ENCODE measurements around the gene KRTAP16-1. TPM values are rescaled to one million over a fixed set of nuclear protein-coding genes. Genes with fewer than 3 reads are reported as not detected.
A peak's percentile ranks its signal among the peaks of the same experiment; 100 is the strongest.

The KRTAP16-1 gene
- total and polyA plus RNA-seq, 7 donors, result not detected

DNA sequence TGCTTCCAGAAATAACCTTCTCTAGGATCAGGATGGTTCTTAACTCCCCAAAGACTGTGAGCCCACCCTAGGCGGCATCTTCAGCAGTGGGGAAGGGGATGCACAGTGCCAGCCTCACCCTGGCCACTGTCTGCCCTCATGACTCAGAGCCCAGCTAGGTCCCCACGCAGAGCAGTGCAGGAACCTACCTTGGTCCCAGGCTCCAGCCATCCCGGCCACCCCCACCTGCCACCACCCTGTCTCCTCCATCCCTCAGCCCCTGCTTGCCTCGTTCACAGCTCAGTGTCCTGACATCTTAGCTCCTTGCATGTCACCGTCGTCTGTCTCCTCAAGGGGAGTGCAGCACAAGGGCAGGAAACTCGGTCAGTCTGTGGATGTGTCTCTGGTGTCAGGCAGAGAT is 22.5 kb upstream of the KRTAP16-1 start:
- ATAC-seq (no peak), DNase-seq (no peak)
- H3K27me3 ChIP-seq (ENCODE audit: insufficient read depth in 3 of 3, low read length in 2 of 3), result no peaks in the 10 kb centered on the region
- intact Hi-C loops (cut with DNase I), result no loop called here
- TF ChIP-seq, protein P1, sequence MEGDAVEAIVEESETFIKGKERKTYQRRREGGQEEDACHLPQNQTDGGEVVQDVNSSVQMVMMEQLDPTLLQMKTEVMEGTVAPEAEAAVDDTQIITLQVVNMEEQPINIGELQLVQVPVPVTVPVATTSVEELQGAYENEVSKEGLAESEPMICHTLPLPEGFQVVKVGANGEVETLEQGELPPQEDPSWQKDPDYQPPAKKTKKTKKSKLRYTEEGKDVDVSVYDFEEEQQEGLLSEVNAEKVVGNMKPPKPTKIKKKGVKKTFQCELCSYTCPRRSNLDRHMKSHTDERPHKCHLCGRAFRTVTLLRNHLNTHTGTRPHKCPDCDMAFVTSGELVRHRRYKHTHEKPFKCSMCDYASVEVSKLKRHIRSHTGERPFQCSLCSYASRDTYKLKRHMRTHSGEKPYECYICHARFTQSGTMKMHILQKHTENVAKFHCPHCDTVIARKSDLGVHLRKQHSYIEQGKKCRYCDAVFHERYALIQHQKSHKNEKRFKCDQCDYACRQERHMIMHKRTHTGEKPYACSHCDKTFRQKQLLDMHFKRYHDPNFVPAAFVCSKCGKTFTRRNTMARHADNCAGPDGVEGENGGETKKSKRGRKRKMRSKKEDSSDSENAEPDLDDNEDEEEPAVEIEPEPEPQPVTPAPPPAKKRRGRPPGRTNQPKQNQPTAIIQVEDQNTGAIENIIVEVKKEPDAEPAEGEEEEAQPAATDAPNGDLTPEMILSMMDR (IDR thresholded peaks at IDR 0.05), result no peak
- H3K36me3 ChIP-seq (ENCODE audit: insufficient read depth in 1 of 2, low read depth in 1 of 2), result no peaks in the 10 kb centered on the region
- H3K27ac ChIP-seq, result no peak overlapping the region
- no peaks in the 10 kb centered on the region for H3K9me3 ChIP-seq
- no peak overlapping the region for H3K4me3 ChIP-seq
- H3K4me1 ChIP-seq, result no peaks in the 10 kb centered on the region
- WGBS, 3 donors, result 70 to 75% (median 70%) methylated on average over 7 of the region's 7 CpGs

- H3K4me1 ChIP-seq, result no peaks in the 10 kb centered on the region
- ATAC-seq (peak; percentile 47 to 67 (median 66)), DNase-seq (no peak)
- H3K9me3 ChIP-seq, result no peaks in the 10 kb centered on the region
- no peak overlapping the region for H3K27ac ChIP-seq
- intact Hi-C loops (cut with DNase I), result loop anchor here (10.0 kb wide), 2 partner anchors 425 to 525 kb away; no protein-coding TSS in a partner anchor
- H3K4me3 ChIP-seq, result no peak overlapping the region
- 47 to 56% (median 48%) methylated on average over 13 of the region's 13 CpGs for WGBS, 3 donors
- no peaks in the 10 kb centered on the region for H3K36me3 ChIP-seq (ENCODE audit: insufficient read depth in 1 of 2, low read depth in 1 of 2)
- no peaks in the 10 kb centered on the region for H3K27me3 ChIP-seq (ENCODE audit: insufficient read depth in 3 of 3, low read length in 2 of 3)
- TF ChIP-seq, protein P1 (IDR thresholded peaks at IDR 0.05), result peak; percentile 49
These were observed 20.3 kb upstream of the KRTAP16-1 start for GRCh38 chr17:41329279-41329948.

DNA sequence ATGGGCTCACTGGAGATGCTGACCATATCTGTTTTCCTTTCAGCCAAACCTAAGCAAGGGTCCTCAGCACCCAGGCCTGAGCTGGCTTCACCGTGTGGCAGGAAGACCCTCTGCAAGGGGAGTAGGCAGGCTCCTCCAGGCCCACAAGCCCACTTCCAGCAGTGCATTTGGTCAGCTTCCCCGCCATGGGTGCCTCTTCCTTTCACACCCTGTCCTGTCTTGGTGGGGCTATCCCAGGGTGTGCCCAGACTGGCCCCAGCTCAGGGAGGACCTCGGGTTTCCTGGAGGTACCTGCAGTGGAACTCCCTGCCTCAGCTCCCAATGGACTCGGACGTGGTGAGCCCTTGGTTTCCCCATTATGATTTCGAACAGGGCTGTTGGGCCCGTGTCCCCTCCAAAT is 19.1 kb upstream of the KRTAP16-1 start:
- 85 to 88% (median 88%) methylated on average over 7 of the region's 7 CpGs for WGBS, 3 donors
- Histone ChIP-seq H3K27me3 (ENCODE audit: insufficient read depth in 3 of 3, low read length in 2 of 3) (no peaks in the 10 kb centered on the region), H3K27ac (no peak overlapping the region), H3K4me1 (no peaks in the 10 kb centered on the region), H3K9me3 (no peaks in the 10 kb centered on the region), H3K36me3 (ENCODE audit: insufficient read depth in 1 of 2, low read depth in 1 of 2) (no peaks in the 10 kb centered on the region), H3K4me3 (no peak overlapping the region)
- DNase-seq, result no peak
- intact Hi-C loops (cut with DNase I), result loop anchor here (10.0 kb wide), 2 partner anchors 423 to 523 kb away; no protein-coding TSS in a partner anchor
- TF ChIP-seq, protein P1 (IDR thresholded peaks at IDR 0.05), result no peak
- no peak for ATAC-seq

GRCh38 chr17:41327411-41328120 is 18.5 kb upstream of the KRTAP16-1 start:
- no peaks in the 10 kb centered on the region for H3K9me3 ChIP-seq
- intact Hi-C loops (cut with DNase I), result loop anchor here (10.0 kb wide), 2 partner anchors 423 to 523 kb away; no protein-coding TSS in a partner anchor
- no peaks in the 10 kb centered on the region for H3K27me3 ChIP-seq (ENCODE audit: insufficient read depth in 3 of 3, low read length in 2 of 3)
- no peaks in the 10 kb centered on the region for H3K36me3 ChIP-seq (ENCODE audit: insufficient read depth in 1 of 2, low read depth in 1 of 2)
- H3K4me1 ChIP-seq, result no peaks in the 10 kb centered on the region
- WGBS, 3 donors, result 69 to 80% (median 74%) methylated on average over 8 of the region's 8 CpGs
- TF ChIP-seq, protein P1 (IDR thresholded peaks at IDR 0.05), result no peak
- H3K4me3 ChIP-seq, result no peak overlapping the region
- no peak for DNase-seq
- no peak for ATAC-seq
- no peak overlapping the region for H3K27ac ChIP-seq

Measured in psoas muscle (tissue), 8 donors.